ENCODE data around the gene OR4D2.

OR4D2 gene

DNA sequence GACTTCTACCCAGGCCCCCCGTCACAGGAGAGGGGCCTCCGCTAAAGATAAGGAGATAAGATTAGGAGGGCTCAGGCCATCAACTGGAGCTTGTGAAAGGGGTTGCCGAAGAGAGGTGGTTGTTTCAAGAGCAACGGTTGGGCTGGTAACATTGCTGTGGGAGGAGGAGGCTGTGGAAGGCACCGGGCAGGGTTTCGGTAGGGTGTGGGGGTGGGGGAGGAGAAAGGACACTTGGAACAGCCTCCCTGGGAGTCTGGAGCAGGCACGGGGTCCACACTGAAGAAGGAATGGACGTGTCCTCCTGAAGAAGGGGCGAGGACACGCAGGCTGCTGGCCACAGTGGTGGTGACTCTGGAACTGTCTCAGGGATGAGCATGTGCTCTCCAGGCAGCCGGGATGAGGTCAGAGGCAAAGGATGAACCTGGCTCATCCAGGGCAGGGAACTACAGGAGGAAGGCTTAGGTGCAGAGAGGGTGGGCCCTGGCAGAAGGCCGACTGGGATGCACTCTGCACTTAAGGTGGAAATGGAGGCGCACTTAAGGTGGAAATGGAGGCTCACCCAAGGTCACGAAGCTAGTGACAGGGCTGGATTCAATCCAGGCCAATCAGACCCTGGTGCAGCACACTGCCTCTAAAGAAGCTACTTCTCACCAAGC, 24.6 kb downstream of the OR4D2 start:
- no peak overlapping the region for H2BK5ac ChIP-seq (ENCODE audit: low read depth, low read length, poor library complexity)
- no peak overlapping the region for H2BK120ac ChIP-seq (ENCODE audit: insufficient read depth, low read length, poor library complexity)
- no peak overlapping the region for H3K4ac ChIP-seq (ENCODE audit: low read depth, low read length)
- no peaks in the 10 kb centered on the region for H3K36me3 ChIP-seq (ENCODE audit: control insufficient read depth in 1 of 2, insufficient read depth in 2 of 2, low read length in 2 of 2)
- H2AK5ac ChIP-seq (ENCODE audit: low read length), result no peak overlapping the region
- no peak overlapping the region for H4K8ac ChIP-seq (ENCODE audit: low read depth, low read length)
- H3K14ac ChIP-seq (ENCODE audit: low read length), result no peak overlapping the region
- H3K27ac ChIP-seq (ENCODE audit: low read depth, low read length), result no peak overlapping the region
- H3K9ac ChIP-seq (ENCODE audit: low read length), result no peak overlapping the region
- no peak overlapping the region for H4K91ac ChIP-seq (ENCODE audit: low read depth, low read length)
- H3K27me3 ChIP-seq (ENCODE audit: insufficient read depth, low read length), result no peaks in the 10 kb centered on the region
- H3K9me3 ChIP-seq (ENCODE audit: insufficient read depth, low read depth, low read length), result no peaks in the 10 kb centered on the region
- no peak overlapping the region for H2BK12ac ChIP-seq (ENCODE audit: low read length)
- no peaks in the 10 kb centered on the region for H3K79me1 ChIP-seq (ENCODE audit: low read length)
- H3K18ac ChIP-seq (ENCODE audit: low read length), result no peak overlapping the region
- DNase-seq, result no peak
- H3K79me2 ChIP-seq (ENCODE audit: control insufficient read depth, insufficient read depth, low read length, poor library complexity), result no peaks in the 10 kb centered on the region
- H3K4me2 ChIP-seq (ENCODE audit: low read length), result no peak overlapping the region
- H3K23ac ChIP-seq (ENCODE audit: low read length), result no peak overlapping the region
- no peak overlapping the region for H4K12ac ChIP-seq (ENCODE audit: low read depth, low read length)
- no peak overlapping the region for H2AFZ ChIP-seq (ENCODE audit: insufficient read depth, low read length, poor library complexity)
- no peaks in the 10 kb centered on the region for H3K4me1 ChIP-seq (ENCODE audit: control insufficient read depth in 1 of 2, insufficient read depth in 2 of 2, low read length in 2 of 2)
- no CpG with 5 or more reads among the region's 14 CpGs for WGBS (ENCODE audit: extremely low coverage, insufficient coverage, insufficient read length)
- H3K4me3 ChIP-seq (ENCODE audit: low read depth, low read length), result no peak overlapping the region

DNA sequence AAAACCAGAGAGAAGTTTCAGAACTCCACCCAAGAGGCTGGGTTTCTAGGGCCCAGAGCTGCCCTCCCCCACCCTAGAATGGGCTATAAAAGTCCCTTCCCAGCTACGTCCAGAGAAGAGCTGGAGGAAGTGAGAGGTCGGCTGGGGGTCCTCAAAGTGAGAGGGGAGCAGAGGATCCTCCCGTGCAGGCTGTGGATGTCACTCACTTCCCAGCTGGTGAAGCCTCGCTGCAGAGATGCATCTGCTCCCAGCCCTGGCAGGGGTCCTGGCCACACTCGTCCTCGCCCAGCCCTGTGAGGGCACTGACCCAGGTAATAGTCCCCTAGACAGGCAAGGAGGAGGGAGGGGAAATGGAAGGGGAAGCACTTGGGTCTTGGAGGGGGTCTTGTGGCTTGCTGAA, 25.8 kb downstream of the OR4D2 start, which contains the start of gene EPX:
Gene EPX, plus strand, starts transcription at position 115 of the 400 bp plus-strand sequence. Its CDS starts 121 bp downstream, at position 236.
- Histone ChIP-seq H3K4me2 (ENCODE audit: low read length) (no peak within 1 kb of the TSS), H3K9me3 (ENCODE audit: insufficient read depth, low read depth, low read length) (peaks cover 3% of the 10 kb centered on the region), H2AFZ (ENCODE audit: insufficient read depth, low read length, poor library complexity) (no peak within 1 kb of the TSS), H4K12ac (ENCODE audit: low read depth, low read length) (no peak within 1 kb of the TSS), H3K4me3 (ENCODE audit: low read depth, low read length) (no peak within 1 kb of the TSS), H3K79me2 (ENCODE audit: control insufficient read depth, insufficient read depth, low read length, poor library complexity) (no peaks in the 10 kb centered on the region), H3K4me1 (ENCODE audit: control insufficient read depth in 1 of 2, insufficient read depth in 2 of 2, low read length in 2 of 2) (no peaks in the 10 kb centered on the region), H3K9ac (ENCODE audit: low read length) (no peak within 1 kb of the TSS), H2BK12ac (ENCODE audit: low read length) (no peak within 1 kb of the TSS), H4K91ac (ENCODE audit: low read depth, low read length) (no peak within 1 kb of the TSS), H3K4ac (ENCODE audit: low read depth, low read length) (no peak within 1 kb of the TSS), H3K79me1 (ENCODE audit: low read length) (no peaks in the 10 kb centered on the region), H3K23ac (ENCODE audit: low read length) (no peak within 1 kb of the TSS), H3K27me3 (ENCODE audit: insufficient read depth, low read length) (no peaks in the 10 kb centered on the region), H4K8ac (ENCODE audit: low read depth, low read length) (no peak within 1 kb of the TSS), H3K36me3 (ENCODE audit: control insufficient read depth in 1 of 2, insufficient read depth in 2 of 2, low read length in 2 of 2) (no peaks in the 10 kb centered on the region), H2AK5ac (ENCODE audit: low read length) (no peak within 1 kb of the TSS), H3K14ac (ENCODE audit: low read length) (no peak within 1 kb of the TSS), H2BK5ac (ENCODE audit: low read depth, low read length, poor library complexity) (no peak within 1 kb of the TSS), H3K27ac (ENCODE audit: low read depth, low read length) (no peak within 1 kb of the TSS), H2BK120ac (ENCODE audit: insufficient read depth, low read length, poor library complexity) (no peak within 1 kb of the TSS), H3K18ac (ENCODE audit: low read length) (no peak within 1 kb of the TSS)
- WGBS (ENCODE audit: extremely low coverage, insufficient coverage, insufficient read length), result no CpG with 5 or more reads among the region's 6 CpGs
- DNase-seq, result no peak

DNA sequence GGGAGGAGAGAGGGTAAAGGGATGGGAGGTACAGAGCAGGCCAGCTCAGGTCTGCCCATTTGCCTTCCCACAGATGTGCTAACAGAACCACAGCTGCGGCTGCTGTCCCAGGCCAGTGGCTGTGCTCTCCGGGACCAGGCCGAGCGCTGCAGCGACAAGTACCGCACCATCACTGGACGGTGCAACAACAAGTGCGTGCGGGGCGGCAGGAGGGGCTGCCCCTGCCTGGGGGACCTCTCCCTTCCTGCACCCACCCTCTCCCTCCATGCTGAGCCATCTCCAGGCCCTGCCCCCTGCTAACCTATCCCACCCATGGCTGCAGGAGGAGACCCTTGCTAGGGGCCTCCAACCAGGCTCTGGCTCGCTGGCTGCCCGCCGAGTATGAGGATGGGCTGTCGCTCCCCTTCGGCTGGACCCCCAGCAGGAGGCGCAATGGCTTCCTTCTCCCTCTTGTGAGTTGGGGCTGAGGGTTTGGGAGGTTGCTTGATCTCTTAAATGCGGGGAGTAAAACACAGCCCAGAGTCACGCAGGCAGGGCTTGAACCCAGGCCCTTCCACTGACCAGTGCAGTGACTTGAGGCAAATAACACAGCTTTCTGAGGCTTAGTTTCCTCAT, 27.0 kb downstream of the OR4D2 start:
- H3K9ac ChIP-seq (ENCODE audit: low read length), result no peak overlapping the region
- H3K4me3 ChIP-seq (ENCODE audit: low read depth, low read length), result peak overlapping the region; percentile 55
- no peak overlapping the region for H3K18ac ChIP-seq (ENCODE audit: low read length)
- H3K79me2 ChIP-seq (ENCODE audit: control insufficient read depth, insufficient read depth, low read length, poor library complexity), result no peaks in the 10 kb centered on the region
- H3K4me1 ChIP-seq (ENCODE audit: control insufficient read depth in 1 of 2, insufficient read depth in 2 of 2, low read length in 2 of 2), result no peaks in the 10 kb centered on the region
- DNase-seq, result no peak
- H3K36me3 ChIP-seq (ENCODE audit: control insufficient read depth in 1 of 2, insufficient read depth in 2 of 2, low read length in 2 of 2), result no peaks in the 10 kb centered on the region
- H3K23ac ChIP-seq (ENCODE audit: low read length), result no peak overlapping the region
- H3K14ac ChIP-seq (ENCODE audit: low read length), result no peak overlapping the region
- no peak overlapping the region for H4K91ac ChIP-seq (ENCODE audit: low read depth, low read length)
- no peak overlapping the region for H4K8ac ChIP-seq (ENCODE audit: low read depth, low read length)
- no peaks in the 10 kb centered on the region for H3K27me3 ChIP-seq (ENCODE audit: insufficient read depth, low read length)
- H2AFZ ChIP-seq (ENCODE audit: insufficient read depth, low read length, poor library complexity), result no peak overlapping the region
- H2AK5ac ChIP-seq (ENCODE audit: low read length), result no peak overlapping the region
- H2BK12ac ChIP-seq (ENCODE audit: low read length), result no peak overlapping the region
- H2BK120ac ChIP-seq (ENCODE audit: insufficient read depth, low read length, poor library complexity), result no peak overlapping the region
- H3K4ac ChIP-seq (ENCODE audit: low read depth, low read length), result no peak overlapping the region
- no peak overlapping the region for H2BK5ac ChIP-seq (ENCODE audit: low read depth, low read length, poor library complexity)
- H3K4me2 ChIP-seq (ENCODE audit: low read length), result no peak overlapping the region
- no peak overlapping the region for H3K27ac ChIP-seq (ENCODE audit: low read depth, low read length)
- no peak overlapping the region for H4K12ac ChIP-seq (ENCODE audit: low read depth, low read length)
- peaks cover 3% of the 10 kb centered on the region for H3K9me3 ChIP-seq (ENCODE audit: insufficient read depth, low read depth, low read length)
- no CpG with 5 or more reads among the region's 18 CpGs for WGBS (ENCODE audit: extremely low coverage, insufficient coverage, insufficient read length)
- H3K79me1 ChIP-seq (ENCODE audit: low read length), result no peaks in the 10 kb centered on the region

DNA sequence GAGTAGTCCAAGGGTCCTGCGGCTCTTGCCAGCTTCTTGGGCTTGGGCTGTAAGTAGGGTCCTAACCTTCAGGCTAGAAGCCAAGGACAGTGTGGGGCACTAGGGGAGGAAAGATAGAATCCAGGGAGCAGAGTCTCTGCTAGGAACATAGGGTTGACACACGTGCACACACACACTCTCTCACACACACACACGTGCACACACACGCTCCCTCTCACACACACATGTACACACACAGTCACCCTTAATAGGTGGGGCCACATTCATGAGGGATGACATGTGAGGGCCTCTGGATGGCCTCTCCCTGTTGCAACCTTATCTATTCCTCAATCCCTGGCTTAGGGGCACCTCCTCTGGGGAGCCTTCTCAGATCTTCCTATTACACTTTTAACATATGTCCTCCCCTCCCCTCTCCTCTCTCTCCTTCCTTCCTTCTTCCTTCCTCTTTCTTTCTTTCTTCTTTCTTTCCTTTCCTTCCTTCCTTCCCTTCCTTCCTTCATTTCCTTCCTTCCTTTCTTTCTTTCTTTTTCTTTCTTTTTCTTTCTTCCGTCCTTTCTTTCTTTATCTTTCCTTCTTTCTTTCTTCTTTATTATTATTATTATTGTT, 28.8 kb downstream of the OR4D2 start:
- Histone ChIP-seq H2AK5ac (ENCODE audit: low read length) (no peak overlapping the region), H3K23ac (ENCODE audit: low read length) (no peak overlapping the region), H3K4me2 (ENCODE audit: low read length) (no peak overlapping the region), H2BK120ac (ENCODE audit: insufficient read depth, low read length, poor library complexity) (no peak overlapping the region), H3K27me3 (ENCODE audit: insufficient read depth, low read length) (no peaks in the 10 kb centered on the region), H3K18ac (ENCODE audit: low read length) (no peak overlapping the region), H3K4ac (ENCODE audit: low read depth, low read length) (no peak overlapping the region), H2BK5ac (ENCODE audit: low read depth, low read length, poor library complexity) (no peak overlapping the region), H2BK12ac (ENCODE audit: low read length) (no peak overlapping the region), H3K79me1 (ENCODE audit: low read length) (no peaks in the 10 kb centered on the region), H3K27ac (ENCODE audit: low read depth, low read length) (no peak overlapping the region), H4K12ac (ENCODE audit: low read depth, low read length) (no peak overlapping the region), H2AFZ (ENCODE audit: insufficient read depth, low read length, poor library complexity) (no peak overlapping the region), H3K4me1 (ENCODE audit: control insufficient read depth in 1 of 2, insufficient read depth in 2 of 2, low read length in 2 of 2) (no peaks in the 10 kb centered on the region), H3K36me3 (ENCODE audit: control insufficient read depth in 1 of 2, insufficient read depth in 2 of 2, low read length in 2 of 2) (no peaks in the 10 kb centered on the region), H3K79me2 (ENCODE audit: control insufficient read depth, insufficient read depth, low read length, poor library complexity) (no peaks in the 10 kb centered on the region), H4K91ac (ENCODE audit: low read depth, low read length) (no peak overlapping the region), H3K4me3 (ENCODE audit: low read depth, low read length) (no peak overlapping the region), H3K9me3 (ENCODE audit: insufficient read depth, low read depth, low read length) (peaks cover 4% of the 10 kb centered on the region), H3K14ac (ENCODE audit: low read length) (no peak overlapping the region), H3K9ac (ENCODE audit: low read length) (no peak overlapping the region), H4K8ac (ENCODE audit: low read depth, low read length) (no peak overlapping the region)
- DNase-seq, result no peak
- WGBS (ENCODE audit: extremely low coverage, insufficient coverage, insufficient read length), result 95% methylated on average over 1 of the region's 5 CpGs

Measured in trophoblast cell (in vitro differentiated cells and primary cell).